Measurements from ENCODE around the gene LRRC8E.
"Not testable (repeated sequence)": the region's sequence is repeated elsewhere in the genome, so short reads cannot be mapped to it uniquely, and the experiment has no call there.

Gene LRRC8E

GRCh38 chr19:7916955-7917266 is 28.6 kb downstream of the LRRC8E start:
- Mint-ChIP-seq H3K4me3 (peak overlapping the region; percentile 76), H3K4me1 (ENCODE audit: low read depth) (peaks cover 16% of the 10 kb centered on the region), H3K36me3 (ENCODE audit: low read depth) (peaks cover 14% of the 10 kb centered on the region), H3K27me3 (ENCODE audit: low read depth) (peaks cover 28% of the 10 kb centered on the region), H3K9me3 (no peaks in the 10 kb centered on the region), H3K27ac (no peak overlapping the region)
- DNase-seq (ENCODE audit: low spot score), result no peak

GRCh38 chr19:7917267-7918061 is 29.2 kb downstream of the LRRC8E start:
- H3K27ac Mint-ChIP-seq, result peak overlapping the region; percentile 52
- peaks cover 12% of the 10 kb centered on the region for H3K36me3 Mint-ChIP-seq (ENCODE audit: low read depth)
- peak; percentile 57 for DNase-seq (ENCODE audit: low spot score)
- peak overlapping the region; percentile 76 for H3K4me3 Mint-ChIP-seq
- no peaks in the 10 kb centered on the region for H3K9me3 Mint-ChIP-seq
- peaks cover 28% of the 10 kb centered on the region for H3K27me3 Mint-ChIP-seq (ENCODE audit: low read depth)
- peaks cover 16% of the 10 kb centered on the region for H3K4me1 Mint-ChIP-seq (ENCODE audit: low read depth)

- Mint-ChIP-seq H3K4me3 (peak overlapping the region; percentile 65), H3K27ac (peak overlapping the region; percentile 52), H3K4me1 (ENCODE audit: low read depth) (peaks cover 18% of the 10 kb centered on the region), H3K27me3 (ENCODE audit: low read depth) (peaks cover 28% of the 10 kb centered on the region)
- not testable (repeated sequence) for DNase-seq (ENCODE audit: low spot score); H3K36me3 Mint-ChIP-seq (ENCODE audit: low read depth); H3K9me3 Mint-ChIP-seq
Observed at GRCh38 chr19:7918062-7918614, 29.8 kb downstream of the LRRC8E start.

GRCh38 chr19:7918615-7919421 is 30.5 kb downstream of the LRRC8E start:
- peaks cover 28% of the 10 kb centered on the region for H3K27me3 Mint-ChIP-seq (ENCODE audit: low read depth)
- DNase-seq (ENCODE audit: low spot score), result no peak
- H3K4me1 Mint-ChIP-seq (ENCODE audit: low read depth), result peaks cover 20% of the 10 kb centered on the region
- H3K9me3 Mint-ChIP-seq, result no peaks in the 10 kb centered on the region
- H3K27ac Mint-ChIP-seq, result no peak overlapping the region
- peaks cover 9% of the 10 kb centered on the region for H3K36me3 Mint-ChIP-seq (ENCODE audit: low read depth)
- H3K4me3 Mint-ChIP-seq, result peak overlapping the region; percentile 86

- peak; percentile 97 for DNase-seq (ENCODE audit: low spot score)
- peak within 1 kb of the TSS; percentile 97 for H3K4me3 Mint-ChIP-seq
- H3K9me3 Mint-ChIP-seq, result no peaks in the 10 kb centered on the region
- H3K27me3 Mint-ChIP-seq (ENCODE audit: low read depth), result peaks cover 28% of the 10 kb centered on the region
- peaks cover 22% of the 10 kb centered on the region for H3K4me1 Mint-ChIP-seq (ENCODE audit: low read depth)
- H3K27ac Mint-ChIP-seq, result peak within 1 kb of the TSS; percentile 98
- H3K36me3 Mint-ChIP-seq (ENCODE audit: low read depth), result peaks cover 9% of the 10 kb centered on the region
Observed at GRCh38 chr19:7919610-7920518, 31.6 kb downstream of the LRRC8E start, which contains the start of gene SNAPC2. TSS of gene SNAPC2 (plus strand) at chr19:7920338. CDS start at chr19:7920367, 29 bp downstream.

- peak; percentile 91 for DNase-seq (ENCODE audit: low spot score)
- H3K9me3 Mint-ChIP-seq, result no peaks in the 10 kb centered on the region
- peaks cover 23% of the 10 kb centered on the region for H3K4me1 Mint-ChIP-seq (ENCODE audit: low read depth)
- peaks cover 23% of the 10 kb centered on the region for H3K27me3 Mint-ChIP-seq (ENCODE audit: low read depth)
- peak overlapping the region; percentile 98 for H3K27ac Mint-ChIP-seq
- H3K36me3 Mint-ChIP-seq (ENCODE audit: low read depth), result peaks cover 9% of the 10 kb centered on the region
- peak overlapping the region; percentile 97 for H3K4me3 Mint-ChIP-seq
Observed at GRCh38 chr19:7920519-7921301, 32.4 kb downstream of the LRRC8E start.

- peaks cover 23% of the 10 kb centered on the region for H3K4me1 Mint-ChIP-seq (ENCODE audit: low read depth)
- peak overlapping the region; percentile 98 for H3K27ac Mint-ChIP-seq
- DNase-seq (ENCODE audit: low spot score), result no peak
- peaks cover 9% of the 10 kb centered on the region for H3K36me3 Mint-ChIP-seq (ENCODE audit: low read depth)
- no peaks in the 10 kb centered on the region for H3K9me3 Mint-ChIP-seq
- H3K4me3 Mint-ChIP-seq, result peak overlapping the region; percentile 97
- peaks cover 20% of the 10 kb centered on the region for H3K27me3 Mint-ChIP-seq (ENCODE audit: low read depth)
Observed at GRCh38 chr19:7921302-7921966, 33.1 kb downstream of the LRRC8E start.

- Mint-ChIP-seq H3K27me3 (ENCODE audit: low read depth) (peaks cover 16% of the 10 kb centered on the region), H3K27ac (no peak overlapping the region), H3K4me3 (no peak overlapping the region), H3K4me1 (ENCODE audit: low read depth) (peaks cover 19% of the 10 kb centered on the region), H3K36me3 (ENCODE audit: low read depth) (peaks cover 9% of the 10 kb centered on the region), H3K9me3 (no peaks in the 10 kb centered on the region)
- DNase-seq (ENCODE audit: low spot score), result no peak
Observed at GRCh38 chr19:7921967-7922835, 33.9 kb downstream of the LRRC8E start.

GRCh38 chr19:7922836-7923195 is 34.5 kb downstream of the LRRC8E start:
- DNase-seq (ENCODE audit: low spot score), result no peak
- Mint-ChIP-seq H3K36me3 (ENCODE audit: low read depth) (peaks cover 9% of the 10 kb centered on the region), H3K27me3 (ENCODE audit: low read depth) (peaks cover 14% of the 10 kb centered on the region), H3K4me3 (no peak overlapping the region), H3K4me1 (ENCODE audit: low read depth) (peaks cover 19% of the 10 kb centered on the region), H3K27ac (no peak overlapping the region), H3K9me3 (no peaks in the 10 kb centered on the region)

- no peak overlapping the region for H3K4me3 Mint-ChIP-seq
- peaks cover 12% of the 10 kb centered on the region for H3K36me3 Mint-ChIP-seq (ENCODE audit: low read depth)
- no peak overlapping the region for H3K27ac Mint-ChIP-seq
- H3K27me3 Mint-ChIP-seq (ENCODE audit: low read depth), result peaks cover 7% of the 10 kb centered on the region
- no peaks in the 10 kb centered on the region for H3K9me3 Mint-ChIP-seq
- no peak for DNase-seq (ENCODE audit: low spot score)
- peaks cover 19% of the 10 kb centered on the region for H3K4me1 Mint-ChIP-seq (ENCODE audit: low read depth)
Observed at GRCh38 chr19:7923295-7924191, 35.2 kb downstream of the LRRC8E start.

GRCh38 chr19:7924241-7924640 is 35.9 kb downstream of the LRRC8E start:
- H3K4me3 Mint-ChIP-seq, result peak overlapping the region; percentile 65
- H3K36me3 Mint-ChIP-seq (ENCODE audit: low read depth), result peaks cover 12% of the 10 kb centered on the region
- H3K27me3 Mint-ChIP-seq (ENCODE audit: low read depth), result peaks cover 6% of the 10 kb centered on the region
- H3K27ac Mint-ChIP-seq, result no peak overlapping the region
- DNase-seq (ENCODE audit: low spot score), result no peak
- no peaks in the 10 kb centered on the region for H3K9me3 Mint-ChIP-seq
- H3K4me1 Mint-ChIP-seq (ENCODE audit: low read depth), result peaks cover 19% of the 10 kb centered on the region

All from T-helper 2 cell treated with Interferon-gamma antibody and Interleukin-4, amounts not matched to agents 5 μg/mL and 100 μg/mL, for 36 hours (primary cell).